Middle frontal gyrus (tissue), 1 donor: ENCODE data around the gene SETBP1.

ENCODE experiments used
- DNase-seq: peaks from one replicate; pipeline ENCODE4 v3.0.0-alpha.2; 2015; ENCODE audit warnings: low spot score; ENCODE audit errors: extremely low spot score

SETBP1 gene

GRCh38 chr18:44679056-44679913, 1.4 kb upstream of the SETBP1 start:
- DNase-seq = peak; percentile 77

GRCh38 chr18:44679914-44680272, 795 bp upstream of the SETBP1 start:
- DNase-seq = no peak

- peak; percentile 23 for DNase-seq
Observed at GRCh38 chr18:44681076-44681970, 635 bp downstream of the SETBP1 start.

- DNase-seq = no peak
Observed at GRCh38 chr18:44682201-44682870, 1.6 kb downstream of the SETBP1 start.

- DNase-seq = no peak
Observed at GRCh38 chr18:44682871-44683221, 2.2 kb downstream of the SETBP1 start.

GRCh38 chr18:44683556-44683955, 2.9 kb downstream of the SETBP1 start:
- DNase-seq = no peak

- no peak for DNase-seq
Observed at GRCh38 chr18:44685296-44685695, 4.6 kb downstream of the SETBP1 start.

- no peak for DNase-seq
Observed at GRCh38 chr18:44686156-44686555, 5.5 kb downstream of the SETBP1 start.

- no peak for DNase-seq
Observed at GRCh38 chr18:44687421-44687820, 6.7 kb downstream of the SETBP1 start.

GRCh38 chr18:44689736-44690135, 9.0 kb downstream of the SETBP1 start:
- no peak for DNase-seq

GRCh38 chr18:44691148-44691925, 10.6 kb downstream of the SETBP1 start:
- no peak for DNase-seq

- no peak for DNase-seq
Observed at GRCh38 chr18:44693030-44693784, 12.5 kb downstream of the SETBP1 start.

- DNase-seq = no peak
Observed at GRCh38 chr18:44695503-44695902, 14.8 kb downstream of the SETBP1 start.

- no peak for DNase-seq
Observed at GRCh38 chr18:44696892-44697291, 16.2 kb downstream of the SETBP1 start.

- DNase-seq = no peak
Observed at GRCh38 chr18:44697315-44697714, 16.6 kb downstream of the SETBP1 start.

- no peak for DNase-seq
Observed at GRCh38 chr18:44698518-44698917, 17.8 kb downstream of the SETBP1 start.

- no peak for DNase-seq
Observed at GRCh38 chr18:44699572-44700261, 19.0 kb downstream of the SETBP1 start.

- no peak for DNase-seq
Observed at GRCh38 chr18:44700652-44701051, 20.0 kb downstream of the SETBP1 start.

- no peak for DNase-seq
Observed at GRCh38 chr18:44701227-44701626, 20.5 kb downstream of the SETBP1 start.

GRCh38 chr18:44702594-44702993, 21.9 kb downstream of the SETBP1 start:
- no peak for DNase-seq
